Esophagus squamous epithelium (tissue), 5 donors: ENCODE measurements around the gene EHBP1. TPM values are rescaled to one million over a fixed set of nuclear protein-coding genes. Genes with fewer than 3 reads are reported as not detected.
"Not testable (repeated sequence)": the region's sequence is repeated elsewhere in the genome, so short reads cannot be mapped to it uniquely, and the experiment has no call there.

Experiments
- DNase-seq: peaks from one replicate; lab custom pipeline; 2025; lab: John Stamatoyannopoulos, UW
- H3K27ac ChIP-seq, 4 donors: fragments of 200-600 bp; sonication (generic); one replicate each; pipeline ENCODE4 v1.5.1; 2016 to 2019; ENCODE audit warnings: mild to moderate bottlenecking in 1 of 4
- H3K27me3 ChIP-seq, 4 donors: fragments of 200-600 bp; sonication (generic); 1 replicate in 3 of 4; 2 replicates in 1 of 4; pipeline versions ENCODE4 v1.5.1 to v1.6.0; 2017 to 2021; ENCODE audit warnings: antibody characterized with exemption in 1 of 4
- H3K36me3 ChIP-seq, 3 donors: fragments of 200-600 bp; sonication (generic); one replicate each; pipeline ENCODE4 v1.5.1; 2016 to 2019
- H3K4me1 ChIP-seq, 3 donors: fragments of 200-600 bp; sonication (generic); one replicate each; pipeline ENCODE4 v1.5.1; 2017 to 2019
- H3K4me3 ChIP-seq, 4 donors: fragments of 200-600 bp; sonication (generic); 1 replicate in 3 of 4; 2 replicates in 1 of 4; pipeline ENCODE4 v1.5.1; 2016 to 2019; ENCODE audit warnings: mild to moderate bottlenecking in 2 of 4, moderate library complexity in 1 of 4
- H3K9me3 ChIP-seq, 3 donors: fragments of 200-600 bp; sonication (generic); one replicate each; pipeline ENCODE4 v1.5.1; 2016 to 2019
- CTCF ChIP-seq, 6 experiments: fragments of 450-650 bp in 4 of 6; fragments of 200-600 bp in 2 of 6; sonication (generic) in 2 of 6; IDR thresholded peaks; one replicate each; pipeline ENCODE4 v1.5.1; 2016 to 2019; ENCODE audit warnings: antibody characterized with exemption in 6 of 6, mild to moderate bottlenecking in 4 of 6, moderate library complexity in 4 of 6
- POLR2A ChIP-seq, 4 donors: fragments of 450-650 bp; IDR thresholded peaks; one replicate each; pipeline ENCODE4 v1.6.1; 2017; ENCODE audit warnings: antibody characterized with exemption in 4 of 4, mild to moderate bottlenecking in 4 of 4, moderate library complexity in 3 of 4
- WGBS, 2 donors: methylation state at CpG; one replicate each; pipeline ENCODE4 v1.1.5; 2018; 5-methylcytosine and 5-hydroxymethylcytosine counted together
- intact Hi-C: fragments of 100-400 bp; cut with DNase I; formaldehyde crosslinking; loops from one replicate; pipeline ENCODE4 v1.15.0; 2022
- total RNA-seq, 4 donors: library from RNA; depleted of rRNA; stranded (reverse); fragments of >200 nt; gene quantifications; one replicate each; pipeline ENCODE4 v1.1.0, GENCODE V29; 2016
- donor health status: DM: yes; HTN: yes; CAD: no.

EHBP1 gene
- total RNA-seq, 4 donors from 2014 or later, result 59.6 to 111 (median 77.9) TPM

GRCh38 chr2:63012541-63012940, 307.0 kb downstream of the EHBP1 start:
- H3K36me3 ChIP-seq, result peaks cover 0 to 50% (median 3%) of the 10 kb centered on the region in 3 donors
- H3K27ac ChIP-seq, result no peak overlapping the region
- no peak for DNase-seq
- TF ChIP-seq CTCF (IDR thresholded peaks at IDR 0.05), result no peak
- no peak for TF ChIP-seq POLR2A (IDR thresholded peaks at IDR 0.05)
- no peaks in the 10 kb centered on the region for H3K4me1 ChIP-seq
- 79 to 93% methylated on average over 1 of the region's 1 CpG for WGBS, 2 donors
- H3K4me3 ChIP-seq, result no peak overlapping the region
- no peaks in the 10 kb centered on the region for H3K27me3 ChIP-seq
- intact Hi-C loops, result no loop called here
- H3K9me3 ChIP-seq, result no peaks in the 10 kb centered on the region

DNA sequence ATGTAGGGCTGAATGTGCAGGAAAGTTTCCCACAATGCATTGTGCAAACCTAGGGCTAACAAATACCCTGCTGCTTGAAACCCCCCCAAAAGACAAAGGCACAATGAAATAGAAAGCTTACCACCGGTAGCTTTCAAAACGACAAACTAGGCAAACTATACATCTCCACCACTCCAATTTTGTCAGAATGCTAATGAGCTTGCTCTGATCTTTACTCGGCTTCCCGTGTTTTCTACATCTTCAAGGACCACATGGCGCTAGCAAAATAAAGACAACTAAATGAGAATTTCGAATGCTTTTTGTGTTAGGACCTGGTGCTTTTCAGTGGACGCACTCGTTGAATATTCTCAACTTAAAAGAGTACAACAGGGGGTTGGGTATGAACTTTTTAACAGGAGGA, 307.9 kb downstream of the EHBP1 start:
- H3K27me3 ChIP-seq, result no peaks in the 10 kb centered on the region
- H3K36me3 ChIP-seq, result peaks cover 0 to 53% (median 3%) of the 10 kb centered on the region in 3 donors
- no peak overlapping the region for H3K27ac ChIP-seq
- no peaks in the 10 kb centered on the region for H3K9me3 ChIP-seq
- DNase-seq, result no peak
- H3K4me3 ChIP-seq, result no peak overlapping the region
- intact Hi-C loops, result no loop called here
- 90 to 95% methylated on average over 8 of the region's 8 CpGs for WGBS, 2 donors
- TF ChIP-seq CTCF (IDR thresholded peaks at IDR 0.05), result no peak
- TF ChIP-seq POLR2A (IDR thresholded peaks at IDR 0.05), result no peak
- no peaks in the 10 kb centered on the region for H3K4me1 ChIP-seq

DNA sequence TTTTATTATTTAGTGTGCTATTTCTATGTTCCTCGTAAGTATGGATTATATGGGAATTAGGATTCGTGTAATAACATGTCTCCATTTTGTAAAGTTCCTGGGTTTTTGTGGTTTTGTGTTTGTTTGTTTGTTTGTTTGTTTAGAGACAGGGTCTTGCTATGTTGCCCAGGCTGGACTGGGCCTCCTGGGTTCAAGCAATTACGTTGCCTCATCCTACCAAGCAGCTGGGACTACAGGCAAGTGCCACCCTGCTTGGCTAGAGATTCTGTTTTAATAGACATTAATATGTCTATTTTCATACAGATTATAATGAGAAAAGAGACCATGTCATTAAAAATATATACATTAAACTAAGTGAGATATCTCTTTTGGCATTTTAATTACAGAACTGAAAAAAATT, 309.9 kb downstream of the EHBP1 start:
- Histone ChIP-seq H3K9me3 (no peaks in the 10 kb centered on the region), H3K36me3 (peaks cover 0 to 55% (median 3%) of the 10 kb centered on the region in 3 donors), H3K27me3 (no peaks in the 10 kb centered on the region), H3K4me1 (no peaks in the 10 kb centered on the region), H3K4me3 (no peak overlapping the region), H3K27ac (no peak overlapping the region)
- TF ChIP-seq POLR2A (IDR thresholded peaks at IDR 0.05) (no peak), CTCF (IDR thresholded peaks at IDR 0.05) (no peak)
- intact Hi-C loops, result no loop called here
- no peak for DNase-seq
- 92 to 94% methylated on average over 3 of the region's 3 CpGs for WGBS, 2 donors

- TF ChIP-seq POLR2A (IDR thresholded peaks at IDR 0.05) (no peak), CTCF (IDR thresholded peaks at IDR 0.05) (no peak)
- Histone ChIP-seq H3K27ac (no peak overlapping the region), H3K27me3 (no peaks in the 10 kb centered on the region), H3K36me3 (peaks cover 0 to 81% (median 3%) of the 10 kb centered on the region in 3 donors), H3K4me3 (no peak overlapping the region), H3K9me3 (no peaks in the 10 kb centered on the region), H3K4me1 (no peaks in the 10 kb centered on the region)
- 95 to 96% methylated on average over 2 of the region's 2 CpGs for WGBS, 2 donors
- intact Hi-C loops, result no loop called here
- DNase-seq, result no peak
Measured at GRCh38 chr2:63018439-63018838, 312.9 kb downstream of the EHBP1 start.

DNA sequence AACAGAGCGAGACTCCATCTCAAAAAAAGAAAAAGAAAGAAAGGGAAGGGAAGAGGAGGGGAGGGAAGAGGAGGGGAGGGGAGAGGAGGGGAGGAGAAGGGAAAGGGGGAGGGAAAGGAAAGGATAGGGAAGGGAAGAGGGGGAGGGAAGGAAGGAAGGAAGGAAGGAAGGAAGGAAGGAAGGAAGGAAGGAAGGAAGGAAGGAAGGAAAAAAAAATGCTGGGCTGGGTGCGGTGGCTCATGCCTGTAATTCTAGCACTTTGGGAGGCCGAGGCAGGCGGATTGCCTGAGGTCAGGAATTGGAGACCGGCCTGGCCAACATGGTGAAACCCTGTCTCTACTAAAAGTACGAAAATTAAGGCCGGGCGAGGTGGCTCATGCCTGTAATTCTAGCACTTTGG, 314.2 kb downstream of the EHBP1 start:
- H3K27ac ChIP-seq, H3K9me3 ChIP-seq, H3K4me1 ChIP-seq, DNase-seq, H3K27me3 ChIP-seq, intact Hi-C loops, H3K4me3 ChIP-seq: not testable (repeated sequence)
- 91 to 97% methylated on average over 7 to 8 of the region's 8 CpGs for WGBS, 2 donors
- peaks cover 0 to 81% (median 3%) of the 10 kb centered on the region in 3 donors for H3K36me3 ChIP-seq

DNA sequence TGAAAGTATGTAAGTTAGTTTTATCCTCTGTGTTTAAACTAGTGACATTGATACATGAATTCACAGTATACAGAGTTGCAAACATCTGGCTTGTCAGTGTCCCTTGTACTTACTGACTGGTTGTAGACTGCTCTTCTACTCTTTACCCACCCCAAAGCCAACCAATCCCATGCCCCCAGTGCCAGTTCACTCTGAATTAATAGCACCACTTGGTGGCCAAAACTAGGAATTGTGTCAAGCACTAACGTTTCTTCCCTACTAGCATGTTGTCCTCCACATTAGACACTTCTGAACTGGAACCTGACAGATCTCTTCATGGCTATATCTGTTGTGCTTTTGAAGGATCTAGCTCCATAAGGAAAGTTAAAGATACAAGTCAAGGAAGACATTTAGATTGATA, 317.9 kb downstream of the EHBP1 start:
- Histone ChIP-seq H3K36me3 (peaks cover 0 to 79% (median 0%) of the 10 kb centered on the region in 3 donors), H3K9me3 (no peaks in the 10 kb centered on the region), H3K27me3 (no peaks in the 10 kb centered on the region), H3K4me3 (no peak overlapping the region), H3K27ac (no peak overlapping the region), H3K4me1 (no peaks in the 10 kb centered on the region)
- WGBS, 2 donors, result 0% methylated on average over 1 of the region's 1 CpG
- TF ChIP-seq POLR2A (IDR thresholded peaks at IDR 0.05) (no peak), CTCF (IDR thresholded peaks at IDR 0.05) (peak in 1 of 6 experiments; percentile 28)
- DNase-seq, result no peak
- intact Hi-C loops, result no loop called here
